GM10248 (cell line): ENCODE results near the gene UCHL1.

Experiments used
- CTCF ChIA-PET: fragments of 300-600 bp; sonication (Branson Sonifier 250); formaldehyde crosslinking; extraction: SDS; loops from one replicate; lab custom pipeline; 2021; ENCODE audit warnings: antibody characterized with exemption; lab: Yijun Ruan, JAX
- POLR2A ChIA-PET: fragments of 350-650 bp; sonication (Branson Sonifier 250); formaldehyde crosslinking; extraction: SDS; loops from one replicate; lab custom pipeline; 2020; ENCODE audit warnings: antibody characterized with exemption; lab: Yijun Ruan, JAX
- DNase-seq: peaks from one replicate; pipeline ENCODE4 v3.0.0; 2012; ENCODE audit errors: extremely low spot score
- CTCF ChIP-seq: IDR thresholded peaks from 2 replicates; pipeline ENCODE4 v1.5.1; 2012; ENCODE audit warnings: mild to moderate bottlenecking, low read depth; ENCODE audit errors: extremely low read depth, missing control alignments, control extremely low read depth

The UCHL1 gene

GRCh38 chr4:41281038-41281634, 24.4 kb downstream of the UCHL1 start:
- ChIA-PET CTCF (interaction anchor here (0.6 to 6.1 kb wide), 27 partner anchors 9 to 686 kb away, joined by 3 to 82 read pairs (median 4); no protein-coding TSS in a partner anchor), POLR2A (no interaction called here)
- TF ChIP-seq CTCF, result peak; percentile 77
- DNase-seq, result peak; percentile 77

GRCh38 chr4:41282366-41282765, 25.6 kb downstream of the UCHL1 start:
- POLR2A ChIA-PET, result no interaction called here
- CTCF ChIA-PET, result interaction anchor here (1.5 to 6.1 kb wide), 6 partner anchors 16 to 604 kb away, joined by 4 to 82 read pairs (median 8); no protein-coding TSS in a partner anchor
- DNase-seq, result no peak
- no peak for TF ChIP-seq CTCF

GRCh38 chr4:41285202-41285863, 28.6 kb downstream of the UCHL1 start:
- POLR2A ChIA-PET, result no interaction called here

GRCh38 chr4:41285864-41286235, 29.1 kb downstream of the UCHL1 start:
- no peak for DNase-seq
- POLR2A ChIA-PET, result no interaction called here
- CTCF ChIA-PET, result interaction anchor here (1.2 to 2.7 kb wide), 2 partner anchors 9 to 375 kb away, joined by 3 to 10 read pairs; no protein-coding TSS in a partner anchor
- no peak for TF ChIP-seq CTCF

More at GRCh38 chr4:41285202-41285863, 28.6 kb downstream of the UCHL1 start:
- CTCF ChIA-PET, result interaction anchor here (1.2 to 2.7 kb wide), 2 partner anchors 9 to 376 kb away, joined by 3 to 10 read pairs; no protein-coding TSS in a partner anchor
- DNase-seq, result no peak
- no peak for TF ChIP-seq CTCF

GRCh38 chr4:41287005-41287404, 30.3 kb downstream of the UCHL1 start:
- CTCF ChIA-PET, result no interaction called here

GRCh38 chr4:41287852-41288251, 31.1 kb downstream of the UCHL1 start:
- POLR2A ChIA-PET, result no interaction called here

More at GRCh38 chr4:41287005-41287404, 30.3 kb downstream of the UCHL1 start:
- TF ChIP-seq CTCF, result no peak
- no peak for DNase-seq
- POLR2A ChIA-PET, result no interaction called here

More at GRCh38 chr4:41287852-41288251, 31.1 kb downstream of the UCHL1 start:
- CTCF ChIA-PET, result no interaction called here
- TF ChIP-seq CTCF, result no peak
- DNase-seq, result no peak
